K562 (cell line): Measurements from ENCODE around the gene FUT4. TPM values are rescaled to one million over a fixed set of nuclear protein-coding genes. Genes with fewer than 3 reads are reported as not detected.

Experiments
- ATAC-seq: fragments of 200-7000 bp; cut with Tn5 transposase; 3 replicates; pipeline ENCODE4 v1.9.1; 2020; ENCODE audit warnings: moderate library complexity
- BruUV-seq: library from RNA; stranded (reverse); fragments of 400-500 nt; replicated peaks from 2 replicates; lab custom pipeline; 2021; lab: Mats Ljungman, UMichigan
- CTCF ChIA-PET: fragments of 300-600 bp; formaldehyde crosslinking; extraction: SDS; loops from one replicate; lab custom pipeline; 2021; ENCODE audit warnings: low intra/inter-chr PET ratio; lab: Yijun Ruan, JAX
- POLR2A ChIA-PET: fragments of 300-600, 350-650 bp; sonication (Branson Sonifier 250); formaldehyde crosslinking; extraction: SDS; loops from one replicate; lab custom pipeline; 2021; ENCODE audit warnings: antibody characterized with exemption, inconsistent platforms; lab: Yijun Ruan, JAX
- DNase-seq, 4 experiments: peaks; one replicate each; pipeline versions ENCODE4 v3.0.0 to v3.0.0-alpha.2; 2011 to 2018; ENCODE audit warnings: low spot score in 3 of 4, mixed read lengths in 3 of 4; ENCODE audit errors: extremely low read depth in 1 of 4
- FAIRE-seq: peaks from 2 replicates; lab custom pipeline; 2011; peaks lifted over from hg19 to GRCh38; lab: Jason Lieb, UNC
- H2AFZ ChIP-seq: 2 replicates; pipeline ENCODE4 v1.6.0; 2011; ENCODE audit warnings: low read depth, low read length, control low read depth, inconsistent platforms
- H3K27ac ChIP-seq: fragments of 200-600 bp; 3 replicates; pipeline ENCODE4 v1.8.0; 2011; ENCODE audit warnings: low read depth, mild to moderate bottlenecking, control low read depth, inconsistent platforms, low read length, moderate library complexity, mixed read lengths; ENCODE audit errors: extremely low read depth
- H3K27me3 ChIP-seq, 2 experiments: fragments of 300-600 bp in 1 of 2; 2 replicates in 1 of 2; 3 replicates in 1 of 2; pipeline versions ENCODE4 v1.6.0 to v1.8.0; 2011; ENCODE audit warnings: inconsistent platforms in 2 of 2, low read length in 2 of 2, mild to moderate bottlenecking in 1 of 2, mixed read lengths in 1 of 2, moderate library complexity in 1 of 2; ENCODE audit not compliant: control insufficient read depth in 2 of 2, insufficient read depth in 2 of 2
- H3K36me3 ChIP-seq: fragments of 300-600 bp; 3 replicates; pipeline ENCODE4 v1.8.0; 2011; ENCODE audit warnings: mild to moderate bottlenecking, low read length, inconsistent platforms; ENCODE audit not compliant: control insufficient read depth, insufficient read depth
- H3K4me1 ChIP-seq, 2 experiments: fragments of 200-600 bp in 1 of 2; replicated peaks in 1 of 2; 2 replicates in 1 of 2; 3 replicates in 1 of 2; pipeline versions ENCODE4 v1.5.1 to v1.8.0; 2011; ENCODE audit warnings: inconsistent platforms in 2 of 2, low read length in 2 of 2, mild to moderate bottlenecking in 1 of 2, mixed read lengths in 1 of 2, moderate library complexity in 1 of 2; ENCODE audit not compliant: control insufficient read depth in 2 of 2, insufficient read depth in 2 of 2
- H3K4me2 ChIP-seq: 2 replicates; pipeline ENCODE4 v1.6.1; 2011; ENCODE audit warnings: low read length, control low read depth, inconsistent platforms, mixed read lengths; ENCODE audit not compliant: insufficient read depth
- H3K4me3 ChIP-seq: fragments of 200-600 bp; sonication (generic), shearing (Covaris generic); 2 replicates; pipeline ENCODE4 v1.5.1; 2016; ENCODE audit warnings: control low read depth, inconsistent platforms
- H3K79me2 ChIP-seq: fragments of 200-600 bp; 3 replicates; pipeline ENCODE4 v1.8.0; 2011; ENCODE audit warnings: low read length, inconsistent platforms; ENCODE audit not compliant: control insufficient read depth, insufficient read depth
- H3K9ac ChIP-seq, 2 experiments: 2 replicates each; pipeline versions ENCODE4 v1.6.0 to v1.6.1; 2011; ENCODE audit warnings: low read depth in 2 of 2, low read length in 2 of 2, control low read depth in 1 of 2, inconsistent platforms in 1 of 2, mild to moderate bottlenecking in 1 of 2, mixed read lengths in 1 of 2; ENCODE audit not compliant: insufficient read depth in 1 of 2
- H3K9me1 ChIP-seq: one replicate; pipeline ENCODE4 v1.6.0; 2011; ENCODE audit warnings: inconsistent platforms, mild to moderate bottlenecking, low read length, moderate library complexity; ENCODE audit not compliant: control insufficient read depth, insufficient read depth
- H3K9me3 ChIP-seq: replicated peaks from 2 replicates; pipeline ENCODE4 v1.5.1; 2011; ENCODE audit warnings: low read depth, low read length, inconsistent platforms; ENCODE audit not compliant: control insufficient read depth, insufficient read depth
- H4K20me1 ChIP-seq: replicated peaks from 2 replicates; pipeline ENCODE4 v1.6.1; 2011; ENCODE audit warnings: low read length, inconsistent platforms, mixed read lengths; ENCODE audit not compliant: control insufficient read depth, insufficient read depth
- BHLHE40 ChIP-seq: IDR thresholded peaks from 2 replicates; pipeline ENCODE4 v1.6.1; 2011; ENCODE audit warnings: low read length, improper control_type of control experiment
- GABPB2 ChIP-seq: fragments of 250-450 bp; sonication (Bioruptor Pico); conservative IDR thresholded peaks from 2 replicates; pipeline ENCODE4 v1.5.1; 2021; ENCODE audit warnings: mild to moderate bottlenecking
- ILF3 ChIP-seq: fragments of 450-650 bp; IDR thresholded peaks from 2 replicates; pipeline ENCODE4 v1.6.1; 2018; ENCODE audit warnings: antibody characterized with exemption, mild to moderate bottlenecking, moderate library complexity, borderline replicate concordance
- RHOXF2B ChIP-seq: fragments of 250-450 bp; sonication (Bioruptor Pico); conservative IDR thresholded peaks from 2 replicates; pipeline ENCODE4 v1.5.1; 2021
- RNF2 ChIP-seq: sonication (generic); IDR thresholded peaks from 2 replicates; pipeline ENCODE4 v1.6.1; 2016
- SAFB2 ChIP-seq: fragments of 200-400 bp; formaldehyde crosslinking; IDR thresholded peaks from 2 replicates; pipeline ENCODE4 v1.6.1; 2018; ENCODE audit warnings: borderline replicate concordance, low read length, low read depth, moderate library complexity; ENCODE audit not compliant: severe bottlenecking
- SMAD3 ChIP-seq: fragments of 450-650 bp; formaldehyde crosslinking; conservative IDR thresholded peaks from 2 replicates; pipeline ENCODE4 v1.4.0; 2020; ENCODE audit warnings: mild to moderate bottlenecking
- ZFP30 ChIP-seq: fragments of 250-450 bp; sonication (Bioruptor Pico); IDR thresholded peaks from 2 replicates; pipeline ENCODE4 v1.8.0; 2022; ENCODE audit warnings: moderate library complexity, mild to moderate bottlenecking, inconsistent platforms, borderline replicate concordance
- ZKSCAN1 ChIP-seq: fragments of 150-350 bp; IDR thresholded peaks from 2 replicates; pipeline ENCODE4 v1.6.1; 2016; ENCODE audit warnings: low read depth, low read length
- ZNF184 ChIP-seq: sonication (generic); formaldehyde crosslinking; IDR thresholded peaks from 2 replicates; pipeline ENCODE4 v1.5.0; 2020; ENCODE audit warnings: missing genetic modification reagents
- ZNF347 ChIP-seq: fragments of 450-650 bp; formaldehyde crosslinking; IDR thresholded peaks from 2 replicates; pipeline ENCODE4 v1.4.0; 2020; ENCODE audit warnings: low read depth, mild to moderate bottlenecking, moderate library complexity
- ZNF589 ChIP-seq: fragments of 200-800 bp; sonication (Bioruptor generic); IDR thresholded peaks from 2 replicates; pipeline ENCODE4 v1.6.1; 2016; ENCODE audit warnings: low read depth, missing genetic modification characterization, missing compliant biosample characterization
- ZNF778 ChIP-seq: fragments of 450-650 bp; formaldehyde crosslinking; IDR thresholded peaks from 2 replicates; pipeline ENCODE4 v1.4.0; 2020; ENCODE audit warnings: mild to moderate bottlenecking, moderate library complexity
- in situ Hi-C: fragments of 300-500 bp; cut with MboI; formaldehyde crosslinking; loops from 4 replicates; pipeline ENCODE4 v1.15.0; 2018; ENCODE audit warnings: inconsistent platforms, mixed read lengths
- intact Hi-C: fragments of 100-400 bp; cut with micrococcal nuclease; formaldehyde crosslinking; loops from 2 replicates; pipeline ENCODE4 v1.14.2; 2022
- polyA plus RNA-seq, 8 experiments: library from polyadenylated mRNA; depleted of rRNA in 4 of 8; stranded (reverse) in 5 of 8; unstranded in 3 of 8; fragments of >200 nt; fragmentation: Nextera tagmentation in 2 of 8; fragmentation: Illumina TruSeq in 1 of 8; extraction: Ambion mirVana in 2 of 8; extraction: Trizol in 1 of 8; gene quantifications; 2 replicates each; pipeline versions ENCODE4 v1.2.1 to v1.2.3, GENCODE V29; 2011 to 2014; ENCODE audit warnings: inconsistent platforms in 1 of 8, missing spikeins in 1 of 8
- total RNA-seq, 7 experiments: library from RNA; depleted of rRNA in 6 of 7; stranded (reverse); fragments of >200 nt in 6 of 7; fragmentation: Illumina TruSeq in 2 of 7; extraction: Trizol in 2 of 7; gene quantifications; 2 replicates each; pipeline versions ENCODE4 v1.2.1 to v1.2.3, GENCODE V29; 2011 to 2021; ENCODE audit warnings: low replicate concordance in 1 of 7
- TF ChIP-seq, protein P1 (sequence below), 2 experiments: fragments of 450-650 bp; IDR thresholded peaks; 2 replicates each; pipeline ENCODE4 v1.6.1; 2016; ENCODE audit warnings: mild to moderate bottlenecking in 2 of 2, borderline replicate concordance in 1 of 2, low read depth in 1 of 2, moderate library complexity in 1 of 2

Gene FUT4
- total and polyA plus RNA-seq, 9 of the 15 experiments (the other 6 are each of a cell fraction or from before 2014, with no cell fraction given), result 1.1 to 8.9 (median 5.5) TPM

- no peak overlapping the region for H3K4me3 ChIP-seq
- no peaks in the 10 kb centered on the region for H3K9me1 ChIP-seq
- H3K4me1 ChIP-seq, result peaks cover 0 to 10% of the 10 kb centered on the region in 2 experiments; a peak in 3 of 5 replicates
- H3K27me3 ChIP-seq, result no peaks in the 10 kb centered on the region; a peak in 1 of 5 replicates
- H4K20me1 ChIP-seq, result no peaks in the 10 kb centered on the region
- FAIRE-seq, result no peak
- no peak overlapping the region for H2AFZ ChIP-seq
- no peak overlapping the region for H3K9ac ChIP-seq
- no peak overlapping the region for H3K4me2 ChIP-seq
- TF ChIP-seq SMAD3 (CRISPR knock-in tag) (no peak), BHLHE40 (no peak), ZNF589 (CRISPR knock-in tag) (no peak), ILF3 (no peak), RHOXF2B (CRISPR knock-in tag) (no peak), ZNF184 (no peak), ZNF347 (CRISPR knock-in tag) (no peak), SAFB2 (no peak), ZNF778 (no peak), GABPB2 (no peak), ZKSCAN1 (no peak), RNF2 (no peak), ZFP30 (CRISPR knock-in tag) (no peak)
- TF ChIP-seq, protein P1, sequence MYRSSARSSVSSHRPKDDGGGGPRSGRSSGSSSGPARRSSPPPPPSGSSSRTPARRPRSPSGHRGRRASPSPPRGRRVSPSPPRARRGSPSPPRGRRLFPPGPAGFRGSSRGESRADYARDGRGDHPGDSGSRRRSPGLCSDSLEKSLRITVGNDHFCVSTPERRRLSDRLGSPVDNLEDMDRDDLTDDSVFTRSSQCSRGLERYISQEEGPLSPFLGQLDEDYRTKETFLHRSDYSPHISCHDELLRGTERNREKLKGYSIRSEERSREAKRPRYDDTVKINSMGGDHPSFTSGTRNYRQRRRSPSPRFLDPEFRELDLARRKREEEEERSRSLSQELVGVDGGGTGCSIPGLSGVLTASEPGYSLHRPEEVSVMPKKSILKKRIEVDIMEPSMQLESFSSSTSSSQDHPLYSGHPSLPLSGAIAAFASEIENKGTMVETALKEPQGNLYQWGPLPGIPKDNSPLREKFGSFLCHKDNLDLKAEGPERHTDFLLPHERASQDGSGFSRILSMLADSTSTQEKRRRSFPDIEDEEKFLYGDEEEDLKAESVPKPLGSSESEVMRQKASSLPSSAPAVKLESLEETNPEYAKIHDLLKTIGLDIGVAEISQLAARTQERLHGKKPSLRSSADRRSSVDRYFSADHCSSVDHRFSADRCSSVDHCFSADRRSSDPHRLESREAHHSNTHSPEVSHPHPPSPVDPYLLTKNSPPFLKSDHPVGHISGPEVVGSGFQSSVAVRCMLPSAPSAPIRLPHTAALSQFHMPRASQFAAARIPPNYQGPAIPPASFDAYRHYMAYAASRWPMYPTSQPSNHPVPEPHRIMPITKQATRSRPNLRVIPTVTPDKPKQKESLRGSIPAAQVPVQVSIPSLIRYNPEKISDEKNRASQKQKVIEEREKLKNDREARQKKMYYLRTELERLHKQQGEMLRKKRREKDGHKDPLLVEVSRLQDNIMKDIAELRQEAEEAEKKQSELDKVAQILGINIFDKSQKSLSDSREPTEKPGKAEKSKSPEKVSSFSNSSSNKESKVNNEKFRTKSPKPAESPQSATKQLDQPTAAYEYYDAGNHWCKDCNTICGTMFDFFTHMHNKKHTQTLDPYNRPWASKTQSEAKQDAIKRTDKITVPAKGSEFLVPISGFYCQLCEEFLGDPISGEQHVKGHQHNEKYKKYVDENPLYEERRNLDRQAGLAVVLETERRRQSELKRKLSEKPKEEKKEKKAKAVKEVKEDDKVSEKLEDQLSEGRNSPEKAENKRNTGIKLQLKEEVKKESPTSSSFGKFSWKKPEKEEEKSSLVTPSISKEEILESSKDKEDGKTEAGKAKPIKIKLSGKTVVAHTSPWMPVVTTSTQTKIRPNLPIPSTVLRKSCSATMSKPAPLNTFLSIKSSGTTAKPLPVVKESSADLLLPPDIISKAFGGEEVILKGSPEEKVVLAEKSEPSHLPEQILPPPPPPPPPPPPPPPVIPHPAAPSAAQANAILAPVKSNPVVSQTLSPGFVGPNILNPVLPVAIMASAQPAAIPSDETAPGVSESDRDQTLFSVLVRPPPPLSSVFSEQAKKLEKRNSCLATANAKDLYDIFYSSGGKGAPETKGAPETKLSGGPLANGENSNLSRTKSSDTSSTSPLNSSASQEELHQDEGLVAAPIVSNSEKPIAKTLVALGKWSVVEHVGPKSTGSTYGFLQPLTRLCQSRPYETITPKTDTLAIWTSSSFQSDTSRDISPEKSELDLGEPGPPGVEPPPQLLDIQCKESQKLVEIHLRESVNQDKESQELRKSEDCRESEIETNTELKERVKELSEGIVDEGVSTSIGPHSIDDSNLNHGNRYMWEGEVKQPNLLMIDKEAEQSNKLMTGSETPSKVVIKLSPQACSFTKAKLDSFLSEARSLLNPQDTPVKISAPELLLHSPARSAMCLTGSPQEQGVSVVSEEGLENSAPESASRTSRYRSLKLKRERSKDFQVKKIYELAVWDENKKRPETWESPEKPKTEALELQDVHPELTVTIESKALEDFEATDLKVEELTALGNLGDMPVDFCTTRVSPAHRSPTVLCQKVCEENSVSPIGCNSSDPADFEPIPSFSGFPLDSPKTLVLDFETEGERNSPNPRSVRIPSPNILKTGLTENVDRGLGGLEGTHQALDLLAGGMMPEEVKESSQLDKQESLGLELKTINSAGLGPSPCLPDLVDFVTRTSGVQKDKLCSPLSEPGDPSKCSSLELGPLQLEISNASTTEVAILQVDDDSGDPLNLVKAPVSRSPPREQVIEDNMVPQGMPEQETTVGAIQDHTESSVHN (IDR thresholded peaks at IDR 0.05; ENCODE audit: borderline replicate concordance in 1 of 2, low read depth in 1 of 2), result no peak
- no TSS peak for BruUV-seq
- intact Hi-C loops (no loop called here), in situ Hi-C loops (no loop called here)
- no peak for DNase-seq
- no peaks in the 10 kb centered on the region for H3K79me2 ChIP-seq
- no peaks in the 10 kb centered on the region for H3K9me3 ChIP-seq
- H3K27ac ChIP-seq, result no peak overlapping the region
- POLR2A ChIA-PET, result interaction anchor here (0.7 to 0.8 kb wide), 2 partner anchors 18 to 744 kb away, joined by 3 to 4 read pairs; no protein-coding TSS in a partner anchor
- CTCF ChIA-PET, result no interaction called here
- no peak for ATAC-seq
- H3K36me3 ChIP-seq, result no peaks in the 10 kb centered on the region
Measured at GRCh38 chr11:94557421-94557820, 13.7 kb downstream of the FUT4 start.
